Breast epithelium (tissue), 4 donors: ENCODE results near the gene GKN1. TPM values are rescaled to one million over a fixed set of nuclear protein-coding genes. Genes with fewer than 3 reads are reported as not detected.

Experiments
- DNase-seq, 2 donors: peaks; one replicate each; pipeline ENCODE4 v3.0.0-alpha.2; 2019; ENCODE audit warnings: low spot score in 2 of 2
- H3K27ac ChIP-seq, 2 donors: fragments of 200-600 bp; sonication (generic) in 1 of 2; one replicate each; pipeline ENCODE4 v1.5.1; 2016 to 2019; ENCODE audit warnings: mild to moderate bottlenecking in 1 of 2
- H3K27me3 ChIP-seq, 2 donors: fragments of 200-600 bp; sonication (generic) in 1 of 2; one replicate each; pipeline versions ENCODE4 v1.5.1 to v1.6.0; 2017 to 2019; ENCODE audit warnings: control low read depth in 1 of 2, mild to moderate bottlenecking in 1 of 2
- H3K36me3 ChIP-seq: fragments of 200-600 bp; one replicate; pipeline ENCODE4 v1.5.1; 2019
- H3K4me1 ChIP-seq, 2 donors: fragments of 200-600 bp; sonication (generic); one replicate each; pipeline ENCODE4 v1.5.1; 2016 to 2019; ENCODE audit warnings: control low read depth in 1 of 2
- H3K4me3 ChIP-seq, 3 donors: fragments of 200-600 bp; sonication (generic); 1 replicate in 2 of 3; 2 replicates in 1 of 3; pipeline ENCODE4 v1.5.1; 2016 to 2019; ENCODE audit warnings: mild to moderate bottlenecking in 3 of 3, moderate library complexity in 2 of 3
- H3K9me3 ChIP-seq, 2 donors: fragments of 200-600 bp; sonication (generic) in 1 of 2; one replicate each; pipeline ENCODE4 v1.5.1; 2016 to 2019; ENCODE audit warnings: control low read depth in 1 of 2
- CTCF ChIP-seq, 3 donors: fragments of 450-650 bp; IDR thresholded peaks; one replicate each; pipeline ENCODE4 v1.5.1; 2016 to 2017; ENCODE audit warnings: antibody characterized with exemption in 3 of 3, mild to moderate bottlenecking in 3 of 3, moderate library complexity in 3 of 3
- POLR2A ChIP-seq: fragments of 450-650 bp; IDR thresholded peaks from one replicate; pipeline ENCODE4 v1.6.1; 2016; ENCODE audit warnings: antibody characterized with exemption, mild to moderate bottlenecking, moderate library complexity
- POLR2AphosphoS5 ChIP-seq, 3 donors: sonication (generic); formaldehyde crosslinking; IDR thresholded peaks; one replicate each; pipeline ENCODE4 v1.6.1; 2017; ENCODE audit warnings: antibody characterized with exemption in 3 of 3
- intact Hi-C: fragments of 100-400 bp; cut with DNase I; formaldehyde crosslinking; loops from one replicate; pipeline ENCODE4 v1.15.1; 2023; ENCODE audit warnings: low total_unique reads
- total RNA-seq, 3 donors: library from RNA; depleted of rRNA; stranded (reverse); fragments of >200 nt; gene quantifications; one replicate each; pipeline ENCODE4 v1.1.0, GENCODE V29; 2016

GKN1 gene
- total RNA-seq, 3 donors from 2014 or later, result not detected

- no peaks in the 10 kb centered on the region for H3K36me3 ChIP-seq
- intact Hi-C loops, result loop anchor here (10.0 kb wide), 1 partner anchor 294 kb away; no protein-coding TSS in a partner anchor
- H3K27me3 ChIP-seq, result no peaks in the 10 kb centered on the region
- no peak overlapping the region for H3K4me3 ChIP-seq
- H3K27ac ChIP-seq, result no peak overlapping the region
- no peaks in the 10 kb centered on the region for H3K4me1 ChIP-seq
- no peaks in the 10 kb centered on the region for H3K9me3 ChIP-seq
- no peak for TF ChIP-seq CTCF (IDR thresholded peaks at IDR 0.05)
- no peak for TF ChIP-seq POLR2A
- TF ChIP-seq POLR2AphosphoS5 (IDR thresholded peaks at IDR 0.05), result no peak
- no peak for DNase-seq
Observed at GRCh38 chr2:69010437-69011194, 36.2 kb downstream of the GKN1 start.

DNA sequence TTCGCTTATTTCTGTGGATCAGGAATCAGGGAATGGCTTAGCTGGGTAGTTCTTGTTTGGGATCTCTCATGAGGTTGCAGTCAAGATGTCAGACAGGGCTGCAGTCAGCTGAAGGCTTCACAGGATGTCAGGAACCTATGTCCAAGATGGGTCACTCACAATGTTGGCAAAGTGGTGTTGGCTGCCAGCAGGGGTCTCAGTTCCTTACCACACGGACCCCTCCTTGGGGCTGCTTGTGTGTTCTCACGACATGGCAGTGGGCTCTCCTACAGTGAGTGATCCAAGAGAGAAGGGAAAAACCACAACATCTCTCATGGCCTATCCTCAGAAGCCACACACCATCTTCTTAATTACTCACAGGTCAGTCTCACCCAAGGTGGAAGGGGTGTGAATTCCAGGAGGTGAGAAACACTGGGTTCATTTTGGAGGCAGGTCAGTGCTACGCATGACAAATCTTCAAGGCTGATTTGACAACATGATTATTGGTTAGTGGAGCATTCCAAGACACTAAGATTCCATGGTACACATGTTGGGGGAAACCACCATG, 37.2 kb downstream of the GKN1 start:
- no peak for TF ChIP-seq POLR2A
- no peak for TF ChIP-seq POLR2AphosphoS5 (IDR thresholded peaks at IDR 0.05)
- TF ChIP-seq CTCF (IDR thresholded peaks at IDR 0.05), result no peak

GRCh38 chr2:69012310-69013141, 38.1 kb downstream of the GKN1 start:
- Histone ChIP-seq H3K27me3 (no peaks in the 10 kb centered on the region), H3K27ac (peak overlapping the region; percentile 76 to 92), H3K4me1 (no peaks in the 10 kb centered on the region), H3K36me3 (no peaks in the 10 kb centered on the region), H3K9me3 (no peaks in the 10 kb centered on the region), H3K4me3 (peak overlapping the region; percentile 61 to 95 (median 69))
- intact Hi-C loops, result loop anchor here (10.0 kb wide), 1 partner anchor 292 kb away; no protein-coding TSS in a partner anchor
- TF ChIP-seq CTCF (IDR thresholded peaks at IDR 0.05) (peak; percentile 78 to 82 (median 81)), POLR2AphosphoS5 (IDR thresholded peaks at IDR 0.05) (no peak)
- peak in 1 of 2 donors; percentile 35 for DNase-seq

More for the DNA sequence above, 37.2 kb downstream of the GKN1 start:
- H3K27ac ChIP-seq, result no peak overlapping the region
- intact Hi-C loops, result loop anchor here (10.0 kb wide), 1 partner anchor 293 kb away; no protein-coding TSS in a partner anchor
- no peaks in the 10 kb centered on the region for H3K4me1 ChIP-seq
- no peak for DNase-seq
- H3K27me3 ChIP-seq, result no peaks in the 10 kb centered on the region
- H3K9me3 ChIP-seq, result no peaks in the 10 kb centered on the region
- no peaks in the 10 kb centered on the region for H3K36me3 ChIP-seq
- no peak overlapping the region for H3K4me3 ChIP-seq

DNA sequence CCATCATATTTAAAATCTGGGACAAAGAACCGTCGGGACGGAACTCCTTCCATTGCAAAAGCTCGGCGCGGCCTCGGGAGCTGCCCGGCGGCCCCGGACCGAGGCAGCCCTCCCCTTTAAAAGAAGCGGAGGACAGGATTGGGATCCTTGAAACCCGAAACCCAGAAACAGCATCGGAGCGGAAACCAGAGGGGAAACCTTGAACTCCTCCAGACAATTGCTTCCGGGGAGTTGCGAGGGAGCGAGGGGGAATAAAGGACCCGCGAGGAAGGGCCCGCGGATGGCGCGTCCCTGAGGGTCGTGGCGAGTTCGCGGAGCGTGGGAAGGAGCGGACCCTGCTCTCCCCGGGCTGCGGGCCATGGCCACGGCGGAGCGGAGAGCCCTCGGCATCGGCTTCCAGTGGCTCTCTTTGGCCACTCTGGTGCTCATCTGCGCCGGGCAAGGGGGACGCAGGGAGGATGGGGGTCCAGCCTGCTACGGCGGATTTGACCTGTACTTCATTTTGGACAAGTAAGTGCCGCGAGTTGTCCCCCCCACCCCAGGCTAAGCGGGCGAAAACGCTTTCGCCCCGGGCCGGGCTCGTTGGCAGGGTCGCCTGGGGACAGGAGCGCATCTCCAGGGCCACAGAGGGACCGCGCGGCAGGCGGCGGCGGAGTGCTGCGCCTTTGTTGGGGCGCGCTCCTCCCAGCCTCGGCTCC, 38.9 kb downstream of the GKN1 start, which contains the start of gene ANTXR1:
ANTXR1 (plus strand) TSS at position 38 of the 698 bp plus-strand sequence; CDS start at position 359, 321 bp downstream.
- Histone ChIP-seq H3K4me3 (peak within 1 kb of the TSS; percentile 61 to 95 (median 69)), H3K27me3 (no peaks in the 10 kb centered on the region), H3K9me3 (no peaks in the 10 kb centered on the region), H3K4me1 (no peaks in the 10 kb centered on the region), H3K27ac (peak within 1 kb of the TSS; percentile 76 to 92), H3K36me3 (no peaks in the 10 kb centered on the region)
- intact Hi-C loops, result loop anchor here (10.0 kb wide), 1 partner anchor 292 kb away; no protein-coding TSS in a partner anchor
- TF ChIP-seq POLR2AphosphoS5 (IDR thresholded peaks at IDR 0.05) (peak in 2 of 3 donors; percentile 12 to 20), CTCF (IDR thresholded peaks at IDR 0.05) (peak in 1 of 3 donors; percentile 9), POLR2A (no peak)
- peak in 1 of 2 donors; percentile 41 for DNase-seq
